MM.1S (cell line): Measurements from ENCODE around the gene FBLIM1.

ENCODE experiments used
- CTCF ChIP-seq: fragments of 300-600 bp; sonication (generic); IDR thresholded peaks from 2 replicates; pipeline ENCODE4 v1.5.1; 2016; ENCODE audit warnings: antibody characterized with exemption, low read length, mixed read lengths
- EZH2 ChIP-seq: fragments of 300-600 bp; sonication (generic); optimal IDR thresholded peaks from 2 replicates; pipeline ENCODE3; 2017; ENCODE audit warnings: low read depth, mild to moderate bottlenecking, antibody characterized with exemption, low read length, mixed read lengths

- peak; percentile 32 for TF ChIP-seq CTCF
- no peak for TF ChIP-seq EZH2
Observed at GRCh38 chr1:15803380-15803779, 44.8 kb downstream of the FBLIM1 start.
